ENCODE data around the gene CYB5B. TPM values are rescaled to one million over a fixed set of nuclear protein-coding genes. Genes with fewer than 3 reads are reported as not detected.

Gene CYB5B
- total RNA-seq, 1 donor from 2014 or later = 104 TPM

GRCh38 chr16:69410219-69410990 lies 14.0 kb upstream of the CYB5B start:
- no peaks in the 10 kb centered on the region for H3K36me3 Mint-ChIP-seq
- H3K27me3 Mint-ChIP-seq = no peaks in the 10 kb centered on the region
- no peak for DNase-seq (ENCODE audit: extremely low spot score, unreplicated experiment)
- peaks cover 19% of the 10 kb centered on the region for H3K4me1 Mint-ChIP-seq (ENCODE audit: unreplicated experiment)
- no peaks in the 10 kb centered on the region for H3K9me3 Mint-ChIP-seq
- H3K4me3 Mint-ChIP-seq = no peak overlapping the region
- peak overlapping the region; percentile 48 for H3K27ac Mint-ChIP-seq
- TF ChIP-seq CTCF (conservative IDR thresholded peaks at IDR 0.05) = no peak

- H3K27ac Mint-ChIP-seq = no peak overlapping the region
- no peaks in the 10 kb centered on the region for H3K27me3 Mint-ChIP-seq
Observed at GRCh38 chr16:69411064-69411985, 13.1 kb upstream of the CYB5B start.

GRCh38 chr16:69412287-69412686 lies 12.1 kb upstream of the CYB5B start:
- TF ChIP-seq CTCF (conservative IDR thresholded peaks at IDR 0.05) = no peak
- peaks cover 11% of the 10 kb centered on the region for H3K4me1 Mint-ChIP-seq (ENCODE audit: unreplicated experiment)
- no peaks in the 10 kb centered on the region for H3K27me3 Mint-ChIP-seq
- H3K36me3 Mint-ChIP-seq = no peaks in the 10 kb centered on the region
- no peaks in the 10 kb centered on the region for H3K9me3 Mint-ChIP-seq
- H3K4me3 Mint-ChIP-seq = no peak overlapping the region
- no peak for DNase-seq (ENCODE audit: extremely low spot score, unreplicated experiment)
- no peak overlapping the region for H3K27ac Mint-ChIP-seq

More at GRCh38 chr16:69411064-69411985, 13.1 kb upstream of the CYB5B start:
- Mint-ChIP-seq H3K4me3 (no peak overlapping the region), H3K4me1 (ENCODE audit: unreplicated experiment) (peaks cover 11% of the 10 kb centered on the region), H3K36me3 (no peaks in the 10 kb centered on the region), H3K9me3 (no peaks in the 10 kb centered on the region)
- TF ChIP-seq CTCF (conservative IDR thresholded peaks at IDR 0.05) = no peak
- DNase-seq (ENCODE audit: extremely low spot score, unreplicated experiment) = no peak

- Mint-ChIP-seq H3K36me3 (no peaks in the 10 kb centered on the region), H3K9me3 (no peaks in the 10 kb centered on the region), H3K27me3 (no peaks in the 10 kb centered on the region), H3K4me3 (no peak overlapping the region), H3K4me1 (ENCODE audit: unreplicated experiment) (peaks cover 15% of the 10 kb centered on the region), H3K27ac (no peak overlapping the region)
- no peak for TF ChIP-seq CTCF (conservative IDR thresholded peaks at IDR 0.05)
- peak; percentile 47 for DNase-seq (ENCODE audit: extremely low spot score, unreplicated experiment)
Observed at GRCh38 chr16:69413045-69413664, 11.3 kb upstream of the CYB5B start.

GRCh38 chr16:69417520-69418199 lies 6.8 kb upstream of the CYB5B start:
- Mint-ChIP-seq H3K4me1 (ENCODE audit: unreplicated experiment) (peaks cover 9% of the 10 kb centered on the region), H3K4me3 (no peak overlapping the region), H3K27me3 (no peaks in the 10 kb centered on the region), H3K36me3 (no peaks in the 10 kb centered on the region), H3K9me3 (no peaks in the 10 kb centered on the region), H3K27ac (no peak overlapping the region)
- no peak for DNase-seq (ENCODE audit: extremely low spot score, unreplicated experiment)
- TF ChIP-seq CTCF (conservative IDR thresholded peaks at IDR 0.05) = no peak
